HUES6 (cell line): ENCODE results near the gene SP4.
"Not testable (repeated sequence)": the region's sequence is repeated elsewhere in the genome, so short reads cannot be mapped to it uniquely, and the experiment has no call there.

ENCODE experiments used
- H3K27ac ChIP-seq: 2 replicates; pipeline ENCODE4 v1.7.0; 2013; ENCODE audit warnings: low read depth, mild to moderate bottlenecking, low read length, inconsistent platforms
- H3K27me3 ChIP-seq: 2 replicates; pipeline ENCODE4 v1.6.1; 2013; ENCODE audit warnings: low read length; ENCODE audit not compliant: control insufficient read depth, insufficient read depth
- H3K36me3 ChIP-seq: 2 replicates; pipeline ENCODE4 v1.6.1; 2013; ENCODE audit warnings: low read length; ENCODE audit not compliant: control insufficient read depth, insufficient read depth
- H3K4me1 ChIP-seq: 2 replicates; pipeline ENCODE4 v1.6.1; 2013; ENCODE audit warnings: low read length; ENCODE audit not compliant: control insufficient read depth, insufficient read depth
- H3K4me3 ChIP-seq: 2 replicates; pipeline ENCODE4 v1.5.1; 2013; ENCODE audit warnings: low read depth, low read length
- H3K9ac ChIP-seq: one replicate; pipeline ENCODE4 v1.6.1; 2013; ENCODE audit warnings: mild to moderate bottlenecking, low read length
- H3K9me3 ChIP-seq: 2 replicates; pipeline ENCODE4 v1.6.1; 2013; ENCODE audit warnings: low read depth, low read length; ENCODE audit not compliant: control insufficient read depth, insufficient read depth

The SP4 gene

DNA sequence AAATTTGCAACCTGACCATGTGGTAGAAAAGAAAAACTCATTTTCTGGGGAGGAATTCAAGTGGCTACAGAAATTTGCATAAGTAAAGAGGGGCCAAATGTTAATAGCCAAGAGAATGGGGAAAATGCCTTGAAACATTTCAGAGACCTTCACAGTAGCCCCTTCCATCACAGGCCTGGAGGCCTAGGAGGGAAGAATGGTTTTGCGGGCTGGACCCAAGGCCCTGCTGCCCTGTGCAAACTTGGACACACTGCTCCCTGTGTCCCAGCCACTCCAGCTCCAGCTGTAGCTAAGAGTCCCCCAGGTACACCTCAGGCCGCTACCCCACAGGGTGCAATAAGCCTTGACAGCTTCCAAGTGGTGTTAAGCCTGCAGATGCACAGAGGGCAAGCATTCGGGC, 98.6 kb downstream of the SP4 start:
- H3K4me3 ChIP-seq, result no peak overlapping the region
- H3K36me3 ChIP-seq, result no peaks in the 10 kb centered on the region
- H3K27ac ChIP-seq, result no peak overlapping the region
- no peaks in the 10 kb centered on the region for H3K27me3 ChIP-seq
- H3K9ac ChIP-seq, result no peak overlapping the region
- H3K9me3 ChIP-seq, result peaks cover 22% of the 10 kb centered on the region
- H3K4me1 ChIP-seq, result no peaks in the 10 kb centered on the region

DNA sequence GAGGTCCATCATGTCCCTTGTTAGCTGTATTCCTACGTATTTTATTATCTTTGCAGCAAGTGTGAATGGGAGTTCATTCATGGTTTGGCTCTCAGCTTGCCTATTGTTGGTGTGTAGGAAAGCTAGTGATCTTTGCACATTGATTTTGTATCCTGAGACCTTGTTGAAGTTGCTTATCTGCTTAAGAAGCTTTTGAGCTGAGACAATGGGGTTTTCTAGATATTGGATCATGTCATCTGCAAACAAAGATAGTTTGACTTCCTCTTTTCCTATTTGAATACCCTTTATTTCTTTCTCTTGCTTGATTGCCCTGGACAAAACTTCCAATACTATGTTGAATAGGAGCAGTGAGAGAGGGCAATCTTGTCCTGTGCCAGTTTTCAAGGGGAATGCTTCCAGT, 104.6 kb downstream of the SP4 start:
- not testable (repeated sequence) for H3K9ac ChIP-seq, H3K36me3 ChIP-seq, H3K4me3 ChIP-seq, H3K27ac ChIP-seq, H3K4me1 ChIP-seq, H3K27me3 ChIP-seq
- peaks cover 15% of the 10 kb centered on the region for H3K9me3 ChIP-seq

DNA sequence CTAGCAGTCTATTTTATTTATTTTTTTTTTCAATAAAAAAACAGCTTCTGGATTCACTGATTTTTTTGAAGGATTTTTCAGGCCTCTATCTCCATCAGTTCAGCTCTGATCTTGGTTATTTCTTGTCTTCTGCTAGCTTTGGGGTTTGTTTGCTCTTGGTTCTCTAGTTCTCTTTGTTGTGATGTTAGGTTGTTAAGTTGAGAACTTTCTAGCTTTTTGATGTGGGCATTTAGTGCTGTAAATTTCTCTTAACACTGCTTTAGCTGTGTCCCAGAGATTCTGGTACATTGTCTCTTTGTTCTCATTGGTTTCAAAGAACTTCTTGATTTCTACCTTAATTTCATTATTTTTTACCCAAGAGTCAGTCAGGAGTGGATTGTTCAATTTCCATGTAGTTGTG, 105.8 kb downstream of the SP4 start:
- H3K9ac ChIP-seq, H3K27ac ChIP-seq, H3K4me3 ChIP-seq, H3K27me3 ChIP-seq, H3K36me3 ChIP-seq, H3K4me1 ChIP-seq: not testable (repeated sequence)
- peaks cover 13% of the 10 kb centered on the region for H3K9me3 ChIP-seq

DNA sequence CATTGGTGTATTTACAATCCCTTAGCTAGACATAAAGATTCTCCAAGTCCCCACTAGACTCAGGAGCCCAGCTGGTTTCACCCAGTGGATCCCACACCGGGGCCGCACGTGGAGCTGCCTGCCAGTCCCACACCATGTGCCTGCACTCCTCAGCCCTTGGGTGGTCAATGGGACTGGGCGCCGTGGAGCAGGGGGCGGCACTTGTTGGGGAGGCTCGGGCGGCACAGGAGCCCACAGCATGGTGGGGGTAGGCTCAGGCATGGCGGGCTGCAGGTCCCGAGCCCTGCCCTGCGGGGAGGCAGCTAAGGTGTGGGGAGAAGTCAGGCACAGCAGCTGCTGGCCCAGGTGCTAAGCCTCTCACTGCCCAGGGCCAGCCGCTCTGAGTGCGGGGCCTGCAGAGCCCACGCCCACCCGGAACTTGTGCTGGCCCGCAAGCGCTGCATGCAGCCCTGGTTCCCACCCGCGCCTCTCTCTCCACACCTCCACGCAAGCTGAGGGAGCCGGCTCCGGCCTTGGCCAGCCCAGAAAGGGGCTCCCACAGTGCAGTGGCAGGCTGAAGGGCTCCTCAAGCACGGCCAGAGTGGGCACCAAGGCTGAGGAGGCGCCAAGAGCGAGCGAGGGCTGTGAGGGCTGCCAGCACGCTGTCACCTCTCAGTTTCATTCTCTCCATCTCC, 108.7 kb downstream of the SP4 start:
- H3K27ac ChIP-seq, H3K9ac ChIP-seq, H3K36me3 ChIP-seq, H3K4me3 ChIP-seq, H3K27me3 ChIP-seq: not testable (repeated sequence)
- Histone ChIP-seq H3K4me1 (peaks cover 16% of the 10 kb centered on the region), H3K9me3 (peaks cover 10% of the 10 kb centered on the region; the same call in 1 of the 2 replicates)

DNA sequence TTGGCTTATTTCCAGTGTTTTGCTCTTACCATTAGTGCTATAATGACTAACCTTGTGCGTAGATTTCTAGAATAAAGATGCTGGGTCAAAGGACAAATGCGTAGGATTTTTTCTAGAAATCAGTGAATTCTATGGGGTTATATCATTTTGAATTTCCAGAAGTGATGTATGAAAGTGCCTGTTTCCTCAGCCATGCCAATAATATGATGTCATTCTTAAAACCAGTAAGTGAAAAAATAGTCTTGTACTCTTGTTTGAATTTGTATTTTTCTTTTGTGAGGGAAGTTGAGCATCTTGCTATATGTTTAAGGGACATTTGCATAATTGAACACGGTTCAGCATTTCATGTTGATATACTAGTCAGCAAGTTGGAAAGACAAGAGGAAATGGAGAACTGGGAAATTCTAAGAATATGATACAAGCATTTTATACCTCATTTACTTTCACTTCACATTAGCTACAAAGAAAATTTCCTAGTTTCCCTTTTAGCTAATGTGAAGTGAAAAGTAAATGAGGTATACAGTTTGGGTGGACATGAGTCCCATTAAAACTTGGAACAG, 111.1 kb downstream of the SP4 start:
- no peak overlapping the region for H3K27ac ChIP-seq
- H3K9ac ChIP-seq, result no peak overlapping the region
- no peak overlapping the region for H3K4me3 ChIP-seq
- no peaks in the 10 kb centered on the region for H3K36me3 ChIP-seq
- H3K9me3 ChIP-seq, result 0 out of 2 replicates have a peak, but pooled peaks cover 4% of the 10 kb centered on the region
- peaks cover 22% of the 10 kb centered on the region for H3K4me1 ChIP-seq
- H3K27me3 ChIP-seq, result peaks cover 24% of the 10 kb centered on the region

DNA sequence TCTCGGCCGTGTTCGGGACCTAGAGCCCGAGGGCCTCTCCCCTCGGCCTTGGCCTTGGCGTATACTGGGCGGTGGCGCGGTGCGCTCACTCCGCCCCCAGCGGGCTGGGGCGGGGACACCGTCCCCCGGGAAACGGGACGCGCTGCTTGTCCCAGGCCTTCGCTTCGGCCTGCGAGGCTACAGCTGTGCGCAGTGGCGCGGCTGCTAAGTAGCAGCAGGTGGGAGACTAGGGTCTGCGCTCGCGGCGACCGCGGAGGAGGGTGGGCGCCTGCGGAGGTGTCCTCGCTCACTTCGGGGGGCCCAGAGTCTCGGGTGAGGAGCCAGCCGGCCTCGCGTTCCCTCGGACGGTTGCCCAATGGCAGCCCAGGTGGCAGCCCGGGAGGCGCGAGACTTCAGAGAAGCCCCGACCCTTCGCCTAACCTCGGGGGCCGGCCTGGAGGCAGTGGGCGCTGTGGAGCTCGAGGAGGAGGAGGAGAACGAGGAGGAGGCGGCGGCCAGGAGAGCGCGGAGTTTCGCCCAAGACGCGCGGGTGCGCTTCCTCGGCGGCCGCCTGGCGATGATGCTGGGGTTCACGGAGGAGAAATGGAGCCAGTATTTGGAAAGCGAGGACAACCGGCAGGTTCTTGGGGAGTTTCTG, 115.1 kb downstream of the SP4 start, which contains the start of gene DNAH11:
Gene DNAH11 (plus strand): TSS at position 149 of the 637 bp plus-strand sequence. CDS start 207 bp downstream, at position 356.
- Histone ChIP-seq H3K27me3 (peaks cover 35% of the 10 kb centered on the region), H3K4me3 (peak within 1 kb of the TSS; percentile 70)

DNA sequence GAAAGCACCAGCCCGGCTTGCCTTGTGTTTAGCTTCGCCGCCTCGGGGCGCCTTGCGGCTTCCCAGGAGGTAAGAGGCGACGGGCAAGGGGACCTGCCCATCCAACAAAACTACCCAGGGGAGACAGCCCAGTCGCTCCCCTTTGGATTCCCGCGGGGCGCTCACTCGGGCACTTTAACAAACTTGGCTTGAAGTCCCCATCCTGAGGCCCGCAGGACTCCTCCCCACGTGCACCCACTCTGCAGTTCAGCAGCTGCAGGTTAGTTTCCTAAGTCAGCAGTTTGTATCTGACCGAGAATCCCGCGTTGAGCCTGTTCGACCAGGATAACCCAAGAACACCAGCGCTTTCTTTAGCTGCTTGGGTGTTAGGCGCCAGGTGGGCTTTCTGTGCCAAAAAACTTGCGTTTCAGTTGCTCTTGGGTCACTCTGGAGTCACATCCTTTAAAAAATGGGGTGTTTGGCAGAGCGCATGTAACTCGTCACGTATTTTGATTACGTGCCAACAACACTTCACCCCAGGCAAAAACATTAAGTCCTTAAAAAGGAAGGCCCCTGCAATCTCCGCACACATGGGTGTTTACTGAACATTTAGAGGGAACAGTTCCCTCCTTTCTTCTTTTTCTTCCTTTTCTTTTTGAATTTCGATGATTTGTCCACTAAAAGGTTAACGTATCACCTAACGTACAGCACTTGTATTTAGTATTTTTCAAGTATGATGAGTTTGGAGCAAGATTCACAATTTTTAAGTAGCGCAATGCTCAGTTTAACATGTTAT, 115.8 kb downstream of the SP4 start:
- Histone ChIP-seq H3K27ac (no peak overlapping the region), H3K36me3 (no peaks in the 10 kb centered on the region), H3K4me3 (peak overlapping the region; percentile 70), H3K9me3 (no peaks in the 10 kb centered on the region), H3K4me1 (peaks cover 39% of the 10 kb centered on the region), H3K9ac (peak overlapping the region; percentile 57), H3K27me3 (peaks cover 35% of the 10 kb centered on the region)

More for the DNA sequence above, 115.1 kb downstream of the SP4 start, which contains the start of gene DNAH11:
- H3K4me1 ChIP-seq, result peaks cover 39% of the 10 kb centered on the region
- no peaks in the 10 kb centered on the region for H3K36me3 ChIP-seq
- H3K9me3 ChIP-seq, result no peaks in the 10 kb centered on the region
- H3K27ac ChIP-seq, result no peak within 1 kb of the TSS
- H3K9ac ChIP-seq, result peak within 1 kb of the TSS; percentile 57

DNA sequence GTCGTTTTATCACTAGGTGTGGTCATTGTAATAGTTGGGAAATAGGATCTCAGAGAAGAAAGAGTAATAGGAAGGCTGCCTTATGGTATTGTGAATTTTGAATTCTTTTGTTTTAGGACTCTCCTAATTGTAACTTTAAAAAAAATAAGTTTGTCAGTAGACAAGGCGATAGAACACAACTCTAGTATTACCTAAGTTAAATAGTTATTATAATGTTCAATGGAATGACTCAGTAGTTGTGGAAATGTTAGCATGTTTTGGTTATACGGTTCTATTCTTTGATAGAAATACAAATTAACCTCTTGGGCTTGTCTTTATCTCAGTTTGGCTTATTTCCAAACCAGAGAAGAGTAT, 116.4 kb downstream of the SP4 start:
- H3K36me3 ChIP-seq, result no peaks in the 10 kb centered on the region
- peaks cover 39% of the 10 kb centered on the region for H3K4me1 ChIP-seq
- peak overlapping the region; percentile 70 for H3K4me3 ChIP-seq
- H3K27me3 ChIP-seq, result peaks cover 35% of the 10 kb centered on the region
- H3K9me3 ChIP-seq, result no peaks in the 10 kb centered on the region
- H3K9ac ChIP-seq, result no peak overlapping the region
- H3K27ac ChIP-seq, result no peak overlapping the region

DNA sequence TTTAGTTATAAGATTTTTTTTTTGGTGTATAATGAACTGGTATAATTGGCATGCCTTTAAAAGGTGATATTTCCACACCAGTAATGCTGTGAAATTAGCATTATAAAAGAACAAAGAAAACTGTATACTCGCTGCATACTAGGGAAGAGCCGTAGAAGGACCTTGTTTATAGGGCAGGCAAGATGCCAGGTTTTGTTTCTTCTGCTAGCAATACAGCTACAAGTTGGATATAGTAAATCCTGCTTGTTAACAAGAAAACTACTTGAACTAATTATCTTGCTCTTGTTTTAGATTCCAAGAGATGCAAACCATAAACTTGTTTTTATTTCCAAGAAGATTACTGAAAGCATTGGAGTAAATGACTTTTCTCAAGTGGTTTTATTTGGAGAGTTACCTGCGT, 116.8 kb downstream of the SP4 start:
- H3K27me3 ChIP-seq, result peaks cover 35% of the 10 kb centered on the region

DNA sequence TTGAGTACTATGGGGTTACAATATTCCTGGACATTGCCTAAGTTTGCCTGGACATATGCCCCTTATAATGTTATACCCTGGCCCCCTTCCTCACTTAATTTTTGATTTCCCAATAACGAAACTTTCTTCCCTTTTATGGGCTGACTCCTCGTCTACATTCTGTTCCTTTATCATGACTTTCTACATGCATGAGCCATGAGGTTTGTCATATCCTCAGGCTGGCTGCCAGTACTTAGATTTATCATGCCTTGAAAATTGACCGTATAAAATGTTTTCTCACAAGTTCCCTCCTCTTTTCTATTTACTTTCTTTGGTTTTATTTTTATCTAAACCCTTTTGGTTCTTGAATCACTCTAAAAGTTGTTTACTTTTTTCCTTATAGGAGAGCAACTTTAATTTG, 119.6 kb downstream of the SP4 start:
- no peak overlapping the region for H3K27ac ChIP-seq
- H3K9me3 ChIP-seq, result no peaks in the 10 kb centered on the region

More for the DNA sequence above, 116.8 kb downstream of the SP4 start:
- no peaks in the 10 kb centered on the region for H3K9me3 ChIP-seq
- no peak overlapping the region for H3K27ac ChIP-seq
- H3K4me1 ChIP-seq, result peaks cover 35% of the 10 kb centered on the region
- H3K9ac ChIP-seq, result no peak overlapping the region
- no peaks in the 10 kb centered on the region for H3K36me3 ChIP-seq
- peak overlapping the region; percentile 70 for H3K4me3 ChIP-seq

DNA sequence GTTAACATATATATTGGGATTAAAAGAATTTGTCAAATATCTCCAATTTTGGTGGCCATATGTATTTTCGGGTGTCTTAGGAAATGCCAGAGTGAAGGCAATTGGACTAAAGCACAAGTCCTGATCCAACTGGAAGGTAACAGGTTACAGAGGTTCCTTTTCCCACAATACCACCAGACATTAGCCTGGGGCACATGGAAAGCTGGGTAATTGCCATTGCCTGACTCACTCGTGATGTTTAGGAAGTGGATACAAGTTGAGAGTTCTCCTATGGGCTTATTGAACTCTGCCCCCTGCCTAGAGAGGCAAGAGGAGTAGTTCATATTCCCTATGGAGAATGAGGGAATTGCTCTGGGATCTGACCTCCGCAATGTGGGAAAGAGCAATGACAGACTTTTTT, 120.6 kb downstream of the SP4 start:
- H3K9ac ChIP-seq, result no peak overlapping the region
- H3K9me3 ChIP-seq, result no peaks in the 10 kb centered on the region
- H3K36me3 ChIP-seq, result no peaks in the 10 kb centered on the region
- peaks cover 16% of the 10 kb centered on the region for H3K27me3 ChIP-seq
- H3K27ac ChIP-seq, result no peak overlapping the region
- peaks cover 29% of the 10 kb centered on the region for H3K4me1 ChIP-seq
- H3K4me3 ChIP-seq, result no peak overlapping the region

More for the DNA sequence above, 119.6 kb downstream of the SP4 start:
- Histone ChIP-seq H3K27me3 (peaks cover 26% of the 10 kb centered on the region), H3K9ac (no peak overlapping the region), H3K4me3 (no peak overlapping the region), H3K4me1 (peaks cover 30% of the 10 kb centered on the region), H3K36me3 (no peaks in the 10 kb centered on the region)
